ENCODE measurements around the gene GJB2. TPM values are rescaled to one million over a fixed set of nuclear protein-coding genes. Genes with fewer than 3 reads are reported as not detected.

GJB2 gene
- total RNA-seq, 1 experiment from 2014 or later, result 12.9 TPM

- CTCF ChIA-PET, result interaction anchor here (0.6 to 1.2 kb wide), 3 partner anchors 12 to 53 kb away, joined by 3 read pairs; no protein-coding TSS in a partner anchor
- H3K27me3 Mint-ChIP-seq (ENCODE audit: insufficient read depth, unreplicated experiment), result no peaks in the 10 kb centered on the region
Measured at GRCh38 chr13:20144141-20144850, 48.4 kb downstream of the GJB2 start.

GRCh38 chr13:20142927-20143480 lies 49.7 kb downstream of the GJB2 start:
- ChIA-PET CTCF (interaction anchor here (1.2 kb wide), 1 partner anchor 11 kb away, joined by 3 read pairs; no protein-coding TSS in a partner anchor), POLR2A (interaction anchor here (0.7 kb wide), 1 partner anchor 99 kb away, joined by 3 read pairs; no protein-coding TSS in a partner anchor)
- no TSS peak for BruUV-seq (replicated peaks)
- Mint-ChIP-seq H3K4me3 (ENCODE audit: unreplicated experiment) (no peak overlapping the region), H3K4me1 (ENCODE audit: insufficient read depth, unreplicated experiment) (no peaks in the 10 kb centered on the region), H3K27me3 (ENCODE audit: insufficient read depth, unreplicated experiment) (no peaks in the 10 kb centered on the region), H3K9me3 (ENCODE audit: unreplicated experiment) (no peaks in the 10 kb centered on the region), H3K27ac (ENCODE audit: low read depth, unreplicated experiment) (no peak overlapping the region), H3K36me3 (ENCODE audit: insufficient read depth, unreplicated experiment) (no peaks in the 10 kb centered on the region)
- no peak for DNase-seq (ENCODE audit: unreplicated experiment)
- intact Hi-C loops (cut with micrococcal nuclease), result no loop called here
- no peak for TF ChIP-seq CTCF (IDR thresholded peaks at IDR 0.05; ENCODE audit: unreplicated experiment)

More at GRCh38 chr13:20144141-20144850, 48.4 kb downstream of the GJB2 start:
- BruUV-seq (replicated peaks), result no TSS peak
- POLR2A ChIA-PET, result interaction anchor here (0.6 to 1.8 kb wide), 2 partner anchors 16 to 171 kb away, joined by 3 to 7 read pairs; partner anchors contain the start of gene GJA3
- H3K4me3 Mint-ChIP-seq (ENCODE audit: unreplicated experiment), result no peak overlapping the region
- no peaks in the 10 kb centered on the region for H3K4me1 Mint-ChIP-seq (ENCODE audit: insufficient read depth, unreplicated experiment)
- DNase-seq (ENCODE audit: unreplicated experiment), result no peak
- intact Hi-C loops (cut with micrococcal nuclease), result no loop called here
- no peaks in the 10 kb centered on the region for H3K36me3 Mint-ChIP-seq (ENCODE audit: insufficient read depth, unreplicated experiment)
- TF ChIP-seq CTCF (IDR thresholded peaks at IDR 0.05; ENCODE audit: unreplicated experiment), result no peak
- no peak overlapping the region for H3K27ac Mint-ChIP-seq (ENCODE audit: low read depth, unreplicated experiment)
- H3K9me3 Mint-ChIP-seq (ENCODE audit: unreplicated experiment), result no peaks in the 10 kb centered on the region

- no peaks in the 10 kb centered on the region for H3K27me3 Mint-ChIP-seq (ENCODE audit: insufficient read depth, unreplicated experiment)
- no peaks in the 10 kb centered on the region for H3K4me1 Mint-ChIP-seq (ENCODE audit: insufficient read depth, unreplicated experiment)
- ChIA-PET POLR2A (interaction anchor here (0.7 kb wide), 2 partner anchors 98 to 824 kb away, joined by 3 read pairs; no protein-coding TSS in a partner anchor), CTCF (no interaction called here)
- no peak overlapping the region for H3K4me3 Mint-ChIP-seq (ENCODE audit: unreplicated experiment)
- BruUV-seq (replicated peaks), result no TSS peak
- no peak for DNase-seq (ENCODE audit: unreplicated experiment)
- no peaks in the 10 kb centered on the region for H3K36me3 Mint-ChIP-seq (ENCODE audit: insufficient read depth, unreplicated experiment)
- H3K9me3 Mint-ChIP-seq (ENCODE audit: unreplicated experiment), result no peaks in the 10 kb centered on the region
- no peak overlapping the region for H3K27ac Mint-ChIP-seq (ENCODE audit: low read depth, unreplicated experiment)
- no peak for TF ChIP-seq CTCF (IDR thresholded peaks at IDR 0.05; ENCODE audit: unreplicated experiment)
- intact Hi-C loops (cut with micrococcal nuclease), result no loop called here
Measured at GRCh38 chr13:20142023-20142926, 50.5 kb downstream of the GJB2 start.

Measured in MCF 10A (cell line).